ENCODE data around the gene ARHGAP11A.
"Not testable (repeated sequence)": the region's sequence is repeated elsewhere in the genome, so short reads cannot be mapped to it uniquely, and the experiment has no call there.

ARHGAP11A gene

GRCh38 chr15:32615051-32615870 lies at the start of gene ARHGAP11A:
Gene ARHGAP11A (plus strand): TSS chr15:32615504. CDS start chr15:32616212, 708 bp downstream.
- DNase-seq: peak; percentile 61 to 91 (median 78)
- intact Hi-C loops (cut with DNase I): not testable (repeated sequence)

- DNase-seq; intact Hi-C loops (cut with DNase I): not testable (repeated sequence)
Measured at GRCh38 chr15:32568988-32569387, 46.3 kb upstream of the ARHGAP11A start.

GRCh38 chr15:32578482-32578881 lies 36.8 kb upstream of the ARHGAP11A start:
- peak in 10 of 42 donors; percentile 2 to 35 (median 9) for DNase-seq

GRCh38 chr15:32585844-32586243 lies 29.5 kb upstream of the ARHGAP11A start:
- DNase-seq; intact Hi-C loops (cut with DNase I): not testable (repeated sequence)

More at GRCh38 chr15:32578482-32578881, 36.8 kb upstream of the ARHGAP11A start:
- intact Hi-C loops (cut with DNase I): not testable (repeated sequence)

- DNase-seq: not testable (repeated sequence)
Measured at GRCh38 chr15:32593151-32593550, 22.2 kb upstream of the ARHGAP11A start, which contains the start of gene GOLGA8N. Gene GOLGA8N (plus strand): TSS chr15:32593456.

GRCh38 chr15:32609518-32609917 lies 5.8 kb upstream of the ARHGAP11A start:
- DNase-seq; intact Hi-C loops (cut with DNase I): not testable (repeated sequence)

More at GRCh38 chr15:32593151-32593550, 22.2 kb upstream of the ARHGAP11A start, which contains the start of gene GOLGA8N:
- intact Hi-C loops (cut with DNase I): not testable (repeated sequence)

GRCh38 chr15:32610719-32611118 lies 4.6 kb upstream of the ARHGAP11A start:
- peak in 1 of 42 donors; percentile 4 for DNase-seq
- intact Hi-C loops (cut with DNase I): not testable (repeated sequence)

- intact Hi-C loops (cut with DNase I): not testable (repeated sequence)
- DNase-seq: peak in 11 of 42 donors; percentile 10 to 72 (median 44)
Measured at GRCh38 chr15:32614712-32615050, 623 bp upstream of the ARHGAP11A start.

GRCh38 chr15:32615871-32616426 lies 645 bp downstream of the ARHGAP11A start:
- intact Hi-C loops (cut with DNase I); DNase-seq: not testable (repeated sequence)

GRCh38 chr15:32636410-32636809 lies 21.1 kb downstream of the ARHGAP11A start:
- intact Hi-C loops (cut with DNase I): no loop called here
- DNase-seq: no peak

- no peak for DNase-seq
- intact Hi-C loops (cut with DNase I): no loop called here
Measured at GRCh38 chr15:32636908-32637567, 21.7 kb downstream of the ARHGAP11A start.

- intact Hi-C loops (cut with DNase I): no loop called here
- DNase-seq: no peak
Measured at GRCh38 chr15:32637704-32638103, 22.4 kb downstream of the ARHGAP11A start.

- intact Hi-C loops (cut with DNase I): no loop called here
- peak; percentile 66 to 94 (median 83) for DNase-seq
Measured at GRCh38 chr15:32641517-32642059, 26.3 kb downstream of the ARHGAP11A start, which contains the start of gene SCG5. Gene SCG5 (plus strand): TSS chr15:32641710. CDS start chr15:32643593, 1,883 bp downstream.

GRCh38 chr15:32642667-32643435 lies 27.5 kb downstream of the ARHGAP11A start:
- intact Hi-C loops (cut with DNase I): no loop called here

GRCh38 chr15:32643907-32644445 lies 28.7 kb downstream of the ARHGAP11A start:
- no peak for DNase-seq
- intact Hi-C loops (cut with DNase I): no loop called here

More at GRCh38 chr15:32642667-32643435, 27.5 kb downstream of the ARHGAP11A start:
- no peak for DNase-seq

GRCh38 chr15:32646291-32646690 lies 31.0 kb downstream of the ARHGAP11A start:
- DNase-seq: no peak
- intact Hi-C loops (cut with DNase I): no loop called here

- intact Hi-C loops (cut with DNase I): no loop called here
- DNase-seq: no peak
Measured at GRCh38 chr15:32649342-32649741, 34.0 kb downstream of the ARHGAP11A start.

- peak in 40 of 42 donors; percentile 30 to 84 (median 57) for DNase-seq
- intact Hi-C loops (cut with DNase I): loop anchor here (10.0 kb wide), 1 partner anchor 303 kb away; no protein-coding TSS in a partner anchor
Measured at GRCh38 chr15:32651229-32651837, 36.0 kb downstream of the ARHGAP11A start.

All from head of caudate nucleus (tissue), 42 donors.